AG10803 (cell line): ENCODE results near the gene FAM83D.

Experiments
- DNase-seq: peaks from one replicate; pipeline ENCODE4 v3.0.0; 2010; ENCODE audit warnings: low read depth
- H3K4me3 ChIP-seq: 2 replicates; pipeline ENCODE4 v1.5.1; 2011; ENCODE audit warnings: mild to moderate bottlenecking, low read length, control low read depth
- TF ChIP-seq, protein P1 (sequence below): conservative IDR thresholded peaks from 2 replicates; pipeline ENCODE4 v1.5.1; 2011; ENCODE audit warnings: mild to moderate bottlenecking, low read length, control low read depth, inconsistent platforms

FAM83D gene

DNA sequence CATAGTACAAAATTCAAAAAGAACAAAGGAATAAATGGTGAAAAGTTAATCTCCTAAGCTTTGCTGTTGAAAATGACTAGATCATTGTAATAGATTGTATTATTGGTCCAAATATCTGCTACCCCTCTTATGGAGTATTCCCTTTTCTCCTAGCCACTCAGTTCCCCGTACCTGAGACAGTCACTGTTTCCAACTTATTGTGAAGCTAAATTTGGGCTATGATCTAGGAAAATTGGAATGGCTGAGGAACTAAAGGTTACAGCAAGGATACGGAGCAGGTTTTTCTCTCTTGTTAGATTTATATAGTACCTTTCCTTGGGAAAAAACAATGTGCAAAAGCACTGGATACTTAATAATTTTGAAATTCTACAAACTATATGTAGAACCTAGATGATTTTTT, 53.2 kb downstream of the FAM83D start:
- TF ChIP-seq, protein P1, sequence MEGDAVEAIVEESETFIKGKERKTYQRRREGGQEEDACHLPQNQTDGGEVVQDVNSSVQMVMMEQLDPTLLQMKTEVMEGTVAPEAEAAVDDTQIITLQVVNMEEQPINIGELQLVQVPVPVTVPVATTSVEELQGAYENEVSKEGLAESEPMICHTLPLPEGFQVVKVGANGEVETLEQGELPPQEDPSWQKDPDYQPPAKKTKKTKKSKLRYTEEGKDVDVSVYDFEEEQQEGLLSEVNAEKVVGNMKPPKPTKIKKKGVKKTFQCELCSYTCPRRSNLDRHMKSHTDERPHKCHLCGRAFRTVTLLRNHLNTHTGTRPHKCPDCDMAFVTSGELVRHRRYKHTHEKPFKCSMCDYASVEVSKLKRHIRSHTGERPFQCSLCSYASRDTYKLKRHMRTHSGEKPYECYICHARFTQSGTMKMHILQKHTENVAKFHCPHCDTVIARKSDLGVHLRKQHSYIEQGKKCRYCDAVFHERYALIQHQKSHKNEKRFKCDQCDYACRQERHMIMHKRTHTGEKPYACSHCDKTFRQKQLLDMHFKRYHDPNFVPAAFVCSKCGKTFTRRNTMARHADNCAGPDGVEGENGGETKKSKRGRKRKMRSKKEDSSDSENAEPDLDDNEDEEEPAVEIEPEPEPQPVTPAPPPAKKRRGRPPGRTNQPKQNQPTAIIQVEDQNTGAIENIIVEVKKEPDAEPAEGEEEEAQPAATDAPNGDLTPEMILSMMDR = no peak
- no peak for DNase-seq
- H3K4me3 ChIP-seq = no peak overlapping the region

DNA sequence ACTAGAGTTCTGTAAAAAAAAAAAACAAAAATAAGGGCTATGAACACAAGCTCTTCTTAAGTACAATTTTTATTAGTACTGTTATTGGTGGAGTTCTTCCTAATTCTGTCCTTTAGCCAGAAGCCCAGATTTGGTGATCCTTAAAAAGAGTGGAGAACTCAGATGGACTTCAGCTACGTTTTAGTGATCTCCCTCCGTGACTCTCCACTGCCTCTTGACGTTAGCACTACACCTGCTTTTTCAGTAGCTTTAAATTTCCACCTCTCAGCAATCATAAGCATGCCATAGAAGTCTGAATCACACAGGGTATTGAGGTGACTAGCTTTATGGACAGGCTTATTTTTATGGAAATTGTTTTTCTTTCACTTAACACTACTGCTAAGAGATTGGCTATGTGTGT, 53.6 kb downstream of the FAM83D start:
- no peak for DNase-seq
- TF ChIP-seq, protein P1 = no peak
- H3K4me3 ChIP-seq = no peak overlapping the region

DNA sequence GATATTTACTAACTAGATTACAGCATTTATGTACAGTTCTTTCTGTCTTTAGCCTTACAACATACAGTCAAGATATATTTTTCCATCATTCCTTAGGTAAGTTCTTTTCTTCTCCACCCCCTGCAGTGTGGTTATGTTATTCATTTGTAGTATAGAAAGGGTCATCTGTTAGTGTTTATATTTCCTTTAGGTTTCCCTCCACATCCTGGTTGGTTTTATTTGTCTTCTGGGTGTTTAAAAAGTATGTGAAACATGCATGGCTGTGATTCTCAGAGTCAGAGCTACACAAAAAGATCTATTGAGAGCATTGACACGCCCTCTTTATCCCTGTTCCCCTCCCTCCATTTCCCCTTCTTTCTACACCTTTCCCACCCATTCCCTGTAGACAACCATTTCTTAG, 56.1 kb downstream of the FAM83D start:
- TF ChIP-seq, protein P1 = no peak
- no peak overlapping the region for H3K4me3 ChIP-seq
- no peak for DNase-seq

DNA sequence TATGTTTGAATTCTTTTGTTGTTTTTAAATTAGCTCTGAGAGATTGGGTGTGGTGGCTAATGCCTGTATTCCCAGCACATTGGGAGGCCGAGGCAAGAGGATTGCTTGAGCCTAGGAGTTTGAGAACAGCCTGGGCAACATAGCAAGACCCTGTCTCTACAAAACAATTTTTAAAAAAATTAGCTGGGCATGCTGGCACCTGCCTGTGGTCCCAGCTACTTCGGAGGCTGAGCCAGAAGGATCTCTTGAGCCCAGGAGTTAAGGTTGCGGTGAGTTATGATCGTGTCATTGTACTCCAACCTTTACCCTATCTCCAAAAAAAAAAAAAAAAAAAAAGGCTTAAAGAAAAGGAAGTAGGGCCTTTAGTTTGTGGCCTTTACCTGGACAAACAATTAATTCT, 58.8 kb downstream of the FAM83D start:
- H3K4me3 ChIP-seq = no peak overlapping the region
- TF ChIP-seq, protein P1 = no peak
- DNase-seq = no peak

DNA sequence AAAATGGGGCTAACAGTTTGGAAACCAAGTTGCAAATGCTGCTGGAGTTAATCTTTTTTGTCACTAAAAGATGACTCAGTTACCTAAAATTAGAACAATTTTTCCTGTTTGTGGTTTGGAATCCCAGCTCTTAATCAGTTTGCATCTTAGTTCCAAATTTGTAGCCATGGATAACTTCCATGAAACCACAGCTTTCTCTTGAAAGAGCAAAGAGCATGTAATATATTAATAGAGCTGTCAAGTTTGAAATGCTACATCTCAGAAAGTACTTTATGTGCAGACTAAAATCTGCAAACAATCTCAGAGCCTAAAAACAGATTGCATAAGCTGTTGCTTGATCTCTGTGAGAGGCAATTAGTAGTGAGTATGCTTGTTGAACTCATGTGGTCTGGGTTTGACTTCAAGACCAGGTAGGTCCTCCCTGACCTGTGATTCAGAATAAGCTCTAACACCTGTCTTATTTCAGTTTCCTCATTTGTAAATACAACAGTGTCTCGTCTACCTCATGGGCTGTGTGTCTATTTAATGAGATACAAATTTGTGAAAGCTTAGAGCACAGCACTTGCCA, 59.5 kb downstream of the FAM83D start:
- no peak overlapping the region for H3K4me3 ChIP-seq
- TF ChIP-seq, protein P1 = no peak
- peak; percentile 95 for DNase-seq

DNA sequence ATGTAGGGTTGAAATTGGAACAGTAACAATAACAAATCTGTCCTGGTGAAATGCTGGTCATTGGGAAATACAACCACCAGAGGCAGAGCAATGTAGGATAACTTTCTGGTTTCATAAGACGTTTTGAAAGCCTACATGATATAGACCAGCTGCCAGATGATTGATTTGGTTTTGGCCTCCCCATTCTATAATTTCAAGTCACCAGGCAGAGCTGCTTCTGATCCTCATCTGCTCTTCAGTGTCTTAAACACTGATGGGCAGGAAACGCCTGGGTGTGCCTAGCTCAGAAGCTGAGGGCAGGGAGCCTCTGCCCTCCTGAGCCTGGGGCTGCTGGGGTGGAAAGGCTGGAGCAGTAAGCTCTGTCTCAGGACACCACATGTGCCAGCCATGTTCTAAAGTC, 60.4 kb downstream of the FAM83D start:
- TF ChIP-seq, protein P1 = peak; percentile 18
- H3K4me3 ChIP-seq = no peak overlapping the region

DNA sequence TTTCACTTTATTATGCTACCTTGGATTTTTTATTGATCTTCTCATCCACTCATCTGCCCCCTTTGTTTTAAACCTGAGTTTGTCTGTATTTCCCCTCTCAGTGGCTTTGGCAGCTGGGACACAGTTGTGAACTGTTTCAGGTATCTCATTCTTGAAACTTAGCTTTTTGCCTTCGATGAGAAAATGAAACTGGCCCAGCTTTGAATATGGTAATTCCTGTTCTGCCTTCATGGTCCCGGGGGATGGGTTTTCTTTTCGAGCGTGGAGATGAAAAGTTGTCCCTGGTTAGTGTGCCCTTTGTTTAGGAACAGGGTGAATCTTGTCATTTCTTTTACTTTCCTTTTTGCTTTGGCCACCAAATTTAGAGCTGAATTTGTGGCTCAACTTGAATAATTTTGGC, 61.6 kb downstream of the FAM83D start:
- TF ChIP-seq, protein P1 = no peak
- H3K4me3 ChIP-seq = no peak overlapping the region
- DNase-seq = no peak

More for the DNA sequence above, 60.4 kb downstream of the FAM83D start:
- DNase-seq = no peak
